HG03460 (cell line): Measurements from ENCODE around the gene KLHL2.
"Not testable (repeated sequence)": the region's sequence is repeated elsewhere in the genome, so short reads cannot be mapped to it uniquely, and the experiment has no call there.

Source experiments
- ATAC-seq: cut with Tn5 transposase; IDR thresholded peaks from one replicate; pipeline ENCODE4 v1.9.1; 2021; ENCODE audit not compliant: unreplicated experiment

Gene KLHL2

DNA sequence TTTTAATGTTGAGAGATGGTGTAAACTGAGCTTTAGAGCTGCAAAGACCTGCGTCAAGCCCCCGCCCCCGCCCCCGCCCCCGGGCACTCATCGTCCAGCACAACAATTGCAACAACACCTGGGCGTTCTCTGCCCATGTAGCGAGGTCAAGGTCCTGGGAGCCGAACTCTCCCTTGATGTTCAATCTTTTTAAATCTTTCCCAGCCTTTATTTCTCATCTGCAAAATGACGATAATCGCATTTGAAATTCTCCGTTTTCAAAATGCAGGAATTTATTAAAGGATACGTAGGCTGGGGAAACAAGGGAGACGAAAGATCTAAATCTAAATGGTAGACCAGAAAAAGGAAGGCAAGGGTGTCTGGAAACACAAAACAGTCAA is 119.5 kb downstream of the KLHL2 start:
- peak; percentile 23 for ATAC-seq

DNA sequence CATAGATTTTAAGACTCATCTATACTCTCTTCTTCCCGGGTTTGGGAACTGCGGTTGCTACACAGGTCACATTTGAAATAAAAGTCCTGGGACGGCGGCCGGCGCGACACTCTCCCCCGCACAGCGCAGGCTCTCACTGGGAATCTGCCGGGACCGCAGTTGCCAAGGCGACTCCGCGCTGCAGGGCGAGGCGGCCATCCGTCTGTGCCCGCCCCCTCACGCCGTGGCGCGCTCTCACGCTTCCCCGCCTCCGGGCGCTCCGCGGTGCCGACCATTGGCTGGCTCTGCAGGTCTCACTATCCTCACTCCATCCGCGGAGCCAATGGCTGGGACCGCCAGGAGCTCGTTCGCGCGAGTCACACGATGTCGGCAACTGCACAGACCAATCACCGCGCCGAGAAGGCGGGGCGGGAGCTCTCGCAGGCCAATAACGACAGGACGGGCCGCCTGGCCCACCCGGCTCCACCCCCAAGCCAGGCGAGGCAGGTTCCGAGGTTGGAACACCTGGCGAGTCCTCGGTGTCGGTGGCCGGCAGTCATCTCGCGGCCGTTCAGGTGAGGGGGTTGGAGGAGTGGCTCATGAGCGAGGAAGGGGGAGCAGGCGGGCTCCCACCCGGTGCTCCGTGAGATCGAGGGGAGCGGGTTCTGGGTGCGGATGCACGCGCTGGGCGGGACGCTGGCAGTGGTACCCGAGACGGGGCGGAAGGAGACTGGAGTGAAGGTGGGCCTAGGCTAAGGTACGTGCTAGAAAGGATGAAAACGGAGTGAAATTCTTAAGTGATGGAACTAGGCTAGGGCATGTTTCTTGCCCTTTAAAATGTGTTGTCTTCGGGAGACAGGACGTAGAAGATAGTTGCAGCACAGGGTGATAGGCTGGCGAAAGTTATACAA is 120.1 kb downstream of the KLHL2 start, which contains the start of gene MSMO1:
TSS of gene MSMO1 (plus strand) at position 459 of the 890 bp plus-strand sequence. CDS start 5,702 bp downstream, outside the sequence.
- peak; percentile 97 for ATAC-seq

DNA sequence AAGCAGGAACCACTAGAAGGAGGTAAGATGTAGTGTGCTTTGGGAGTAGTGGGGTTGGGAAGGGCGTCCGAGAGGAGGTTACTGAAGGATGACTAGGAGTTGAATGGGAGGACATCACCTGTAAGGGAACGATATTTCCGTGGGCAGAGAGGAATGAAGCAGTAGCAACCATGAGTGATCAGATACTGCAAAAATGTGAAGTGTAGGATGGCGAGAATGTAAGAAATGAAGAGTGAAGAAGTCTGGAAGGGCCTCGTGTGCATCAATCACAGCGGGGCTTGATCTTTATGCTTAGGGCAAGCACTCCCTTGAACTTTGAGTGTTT is 120.7 kb downstream of the KLHL2 start:
- ATAC-seq, result no peak

DNA sequence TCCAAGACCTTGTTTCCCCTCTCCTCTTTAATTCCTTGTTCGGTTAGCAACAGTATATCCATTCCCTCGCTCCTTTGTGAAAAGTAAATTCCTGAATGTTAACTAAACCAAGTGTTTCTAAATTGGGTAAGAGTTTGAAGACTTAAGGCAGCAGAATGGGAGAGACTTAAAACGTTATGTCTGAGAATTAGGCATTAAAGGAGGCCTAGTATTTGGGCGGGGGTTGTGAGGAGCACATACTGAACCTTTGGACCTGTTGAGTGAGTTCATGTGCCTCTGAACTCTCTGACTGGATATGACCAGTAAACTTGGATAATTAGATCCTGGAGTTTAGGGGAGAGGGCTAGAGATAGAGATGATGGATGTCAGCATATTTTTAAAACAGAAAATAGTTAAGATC is 121.3 kb downstream of the KLHL2 start:
- no peak for ATAC-seq

DNA sequence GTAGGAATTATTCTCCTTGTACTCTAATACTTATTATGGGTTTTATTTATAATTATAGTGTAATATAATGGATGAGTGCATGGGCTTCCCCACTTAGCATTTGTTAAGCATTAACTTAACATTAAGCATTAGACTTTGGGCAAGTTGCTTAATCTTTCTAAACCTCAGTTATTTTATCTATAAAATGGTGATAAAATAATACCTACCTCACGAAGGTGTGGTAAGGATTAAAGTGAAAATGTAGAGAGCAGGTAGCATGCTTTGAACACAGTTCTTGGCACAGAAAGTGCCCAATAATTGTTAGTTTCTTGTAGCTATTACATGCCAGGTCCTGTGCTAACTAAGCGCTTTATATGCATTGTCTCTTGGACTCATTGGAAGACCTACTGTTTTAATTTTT is 122.7 kb downstream of the KLHL2 start:
- ATAC-seq, result no peak

DNA sequence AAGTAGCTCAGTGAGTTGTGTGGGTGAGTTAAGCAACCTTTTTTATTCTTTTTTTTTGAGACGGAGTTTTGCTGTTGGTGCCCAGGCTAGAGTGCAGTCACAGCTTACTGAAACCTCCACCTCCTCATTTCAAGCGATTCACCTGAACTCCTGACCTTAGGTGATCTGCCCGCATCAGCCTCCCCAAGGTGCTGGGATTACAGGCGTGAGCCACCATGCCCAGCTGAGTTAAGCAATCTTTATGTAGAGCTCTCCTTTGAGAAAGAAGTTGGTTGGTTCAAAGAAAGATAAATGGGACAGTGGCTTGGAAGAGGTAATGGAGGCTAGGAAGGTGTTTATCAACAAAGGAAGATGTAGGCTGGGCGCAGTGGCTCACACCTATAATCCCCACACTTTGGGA is 123.3 kb downstream of the KLHL2 start:
- no peak for ATAC-seq

DNA sequence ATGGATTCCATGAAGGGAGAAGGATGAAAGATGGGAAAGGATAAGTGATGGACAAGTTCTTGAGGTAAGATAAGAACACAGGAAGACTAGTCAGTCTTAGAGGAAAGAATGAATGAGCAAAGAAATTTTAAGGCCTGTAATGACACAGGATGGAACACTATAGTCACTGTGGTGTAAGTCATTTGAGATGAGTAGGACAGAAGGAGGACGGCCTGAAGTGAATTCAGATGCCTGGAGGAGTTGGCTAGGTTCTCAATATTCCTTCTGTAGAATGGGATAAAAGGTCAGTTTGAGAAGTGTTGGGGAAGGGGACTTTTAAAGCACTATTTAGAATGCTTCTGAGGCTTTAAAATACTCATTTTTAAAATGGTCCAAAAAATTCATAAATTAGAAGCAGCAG is 124.0 kb downstream of the KLHL2 start:
- ATAC-seq, result no peak

DNA sequence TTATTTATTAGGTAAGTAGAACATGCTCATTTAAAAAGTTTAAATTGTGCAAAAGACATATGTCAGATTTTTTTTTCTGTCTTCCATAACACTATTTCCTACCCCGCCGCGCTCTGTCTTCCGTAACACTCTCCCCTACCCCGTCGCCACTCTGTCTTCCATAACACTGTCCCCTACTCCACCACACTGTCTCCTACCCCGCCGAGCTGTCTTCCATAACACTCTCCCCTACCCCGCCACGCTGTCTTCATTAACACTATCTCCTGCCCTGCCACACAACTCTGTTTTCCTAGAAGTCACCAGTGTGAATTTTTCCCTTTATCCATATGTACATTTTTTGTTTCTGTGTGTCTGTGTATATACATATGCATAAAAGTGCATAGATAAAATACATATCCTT is 124.5 kb downstream of the KLHL2 start:
- no peak for ATAC-seq

DNA sequence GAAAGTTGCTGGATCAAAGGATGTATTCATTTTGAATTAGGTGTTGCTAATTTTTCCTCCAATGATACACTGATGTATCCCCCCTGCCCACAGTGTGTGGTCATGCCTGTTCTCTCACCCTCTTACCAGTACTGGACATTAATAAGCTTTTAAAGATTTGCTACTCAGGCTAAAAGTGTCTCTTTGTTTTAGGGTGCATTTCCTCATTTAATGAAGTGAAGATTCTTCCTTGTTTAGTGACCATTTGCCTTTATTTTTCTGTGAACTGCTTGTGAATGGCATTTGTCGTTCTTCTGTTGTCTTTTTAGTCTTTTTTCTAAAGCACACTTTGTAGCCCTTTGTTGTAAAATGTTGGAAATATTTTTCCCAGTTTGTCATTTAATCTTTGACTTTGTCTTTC is 125.1 kb downstream of the KLHL2 start:
- no peak for ATAC-seq

DNA sequence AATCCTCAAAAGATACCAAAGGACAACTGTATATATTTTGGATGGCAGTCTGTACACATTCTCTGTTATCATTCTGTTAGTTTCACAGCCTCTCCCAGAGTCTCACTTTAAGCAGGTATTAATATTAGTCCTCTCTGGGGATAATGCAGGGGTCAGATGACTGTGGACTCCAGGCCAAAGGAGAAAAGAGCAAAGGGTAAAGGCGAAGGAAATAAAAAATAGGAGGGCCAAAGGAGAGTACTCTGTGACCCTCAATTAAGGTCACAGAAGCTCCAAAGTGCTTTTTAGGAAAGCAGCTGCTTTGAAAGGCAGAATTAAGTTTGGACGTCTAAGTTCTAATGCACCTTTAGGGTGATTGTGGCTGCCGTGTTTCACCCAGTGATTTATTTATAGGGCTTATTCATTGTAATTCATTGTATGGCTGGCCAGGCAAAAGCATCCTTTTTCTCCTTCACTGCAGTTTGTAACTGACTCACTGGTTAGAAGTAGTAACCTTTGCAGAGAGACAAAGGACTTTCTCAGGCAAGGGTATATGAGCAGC is 127.9 kb downstream of the KLHL2 start:
- ATAC-seq, result no peak

DNA sequence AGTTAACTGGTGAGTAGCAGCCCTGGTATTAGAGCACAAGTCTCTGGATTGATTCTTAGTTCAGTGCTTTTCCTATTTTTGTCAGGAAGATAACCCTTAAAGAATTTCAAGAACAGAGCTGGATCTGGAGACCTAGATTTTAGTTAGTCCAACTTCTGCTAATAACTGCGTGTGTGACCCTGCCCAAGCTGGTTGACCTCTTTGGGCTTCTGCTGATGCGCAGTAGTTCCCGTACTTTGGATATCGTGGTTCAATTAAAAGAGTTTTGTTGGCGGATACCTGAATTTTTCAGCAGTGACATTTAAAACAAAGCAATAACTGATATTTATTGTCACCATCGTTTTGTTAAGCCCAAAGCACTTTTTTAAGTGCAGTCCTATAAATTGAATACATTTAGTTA is 129.4 kb downstream of the KLHL2 start:
- no peak for ATAC-seq

DNA sequence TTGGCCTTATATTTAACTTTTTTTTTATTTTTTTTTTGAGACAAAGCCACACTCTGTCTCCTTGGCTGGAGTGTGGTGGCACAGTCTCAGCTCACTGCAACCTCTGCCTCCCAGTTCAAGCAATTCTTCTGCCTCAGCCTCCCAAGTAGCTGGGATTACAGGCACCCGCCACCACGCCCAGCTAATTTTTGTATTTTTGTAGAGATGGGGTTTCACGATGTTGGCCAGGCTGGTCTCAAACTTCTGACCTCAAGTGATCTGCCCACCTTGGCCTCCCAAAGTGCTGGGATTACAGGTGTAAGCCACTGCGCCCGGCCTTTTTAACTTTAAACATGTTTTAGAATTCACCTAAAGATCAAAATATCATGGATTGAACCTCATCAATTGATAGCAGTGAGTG is 135.0 kb downstream of the KLHL2 start:
- ATAC-seq, result not testable (repeated sequence)

DNA sequence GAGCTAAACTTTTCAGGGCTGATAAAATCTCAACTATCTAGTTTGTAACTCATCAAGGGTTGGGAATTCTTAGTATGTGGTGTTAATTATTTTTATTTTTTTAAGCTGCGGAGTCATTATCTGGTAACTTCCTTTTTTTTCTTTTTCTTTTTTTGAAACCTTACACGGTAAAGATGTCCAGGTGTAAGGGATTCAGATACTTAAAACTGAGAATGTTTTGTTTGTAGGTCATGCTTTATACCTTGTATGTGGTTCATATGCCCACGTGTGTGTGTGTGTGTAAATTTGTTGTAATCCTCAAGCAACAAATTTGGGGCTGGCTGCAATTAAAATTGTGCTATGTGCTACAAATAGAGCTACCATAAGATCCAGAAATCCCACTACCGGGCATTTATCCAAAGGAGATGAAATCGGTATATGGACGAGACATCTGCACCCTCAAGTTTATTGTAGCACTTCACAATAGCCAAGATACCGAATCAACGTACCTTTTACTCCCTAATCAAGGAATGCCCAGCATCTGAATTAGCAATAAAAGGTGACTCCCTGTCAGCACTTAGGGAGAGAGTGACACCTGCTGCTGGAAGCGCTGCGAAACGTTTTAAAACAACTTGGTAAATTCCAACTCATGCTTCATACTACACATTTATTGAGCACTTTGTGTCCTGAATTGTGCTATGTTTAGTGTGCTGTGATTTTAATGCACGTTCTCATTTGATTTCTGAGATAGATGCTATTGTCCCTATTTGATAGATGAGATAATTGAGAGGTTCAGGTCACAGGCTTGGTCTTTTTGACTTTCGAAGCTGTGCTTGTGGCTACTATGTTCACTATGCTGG is 136.2 kb downstream of the KLHL2 start:
- no peak for ATAC-seq

DNA sequence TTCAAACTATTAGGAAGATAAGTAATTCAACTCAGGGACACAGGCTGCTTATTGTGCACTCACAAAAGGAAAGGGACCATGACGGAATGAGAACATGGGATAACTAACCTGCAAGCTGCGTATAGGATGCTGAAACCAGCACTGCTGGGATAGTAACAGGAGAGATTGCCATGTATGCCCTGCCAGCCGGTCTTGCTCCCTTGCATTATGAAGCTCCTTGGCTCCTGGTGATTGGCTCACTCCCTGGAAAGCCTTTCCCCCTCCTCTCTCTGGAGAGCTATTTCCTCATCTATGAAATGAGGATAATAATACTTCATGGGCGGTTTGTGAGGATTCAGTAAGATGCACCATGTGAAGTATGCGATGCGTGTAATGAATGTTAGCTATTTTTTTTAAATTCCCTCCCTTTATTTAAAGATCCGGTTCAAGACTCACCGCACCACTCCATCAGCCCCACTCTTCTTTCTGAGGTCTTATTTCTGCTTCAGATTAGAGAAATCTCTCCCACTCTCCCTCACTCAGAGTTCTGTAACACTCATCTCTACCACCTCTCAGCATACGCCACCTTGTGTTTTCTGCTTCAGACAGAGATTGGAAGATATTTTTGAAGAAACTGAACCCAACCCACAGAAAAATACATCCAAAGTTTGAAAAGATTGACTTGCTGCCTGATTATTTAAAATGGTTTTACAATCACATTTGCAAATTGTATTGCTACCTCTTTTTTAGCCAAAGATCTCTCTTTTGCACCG is 138.5 kb downstream of the KLHL2 start:
- no peak for ATAC-seq

DNA sequence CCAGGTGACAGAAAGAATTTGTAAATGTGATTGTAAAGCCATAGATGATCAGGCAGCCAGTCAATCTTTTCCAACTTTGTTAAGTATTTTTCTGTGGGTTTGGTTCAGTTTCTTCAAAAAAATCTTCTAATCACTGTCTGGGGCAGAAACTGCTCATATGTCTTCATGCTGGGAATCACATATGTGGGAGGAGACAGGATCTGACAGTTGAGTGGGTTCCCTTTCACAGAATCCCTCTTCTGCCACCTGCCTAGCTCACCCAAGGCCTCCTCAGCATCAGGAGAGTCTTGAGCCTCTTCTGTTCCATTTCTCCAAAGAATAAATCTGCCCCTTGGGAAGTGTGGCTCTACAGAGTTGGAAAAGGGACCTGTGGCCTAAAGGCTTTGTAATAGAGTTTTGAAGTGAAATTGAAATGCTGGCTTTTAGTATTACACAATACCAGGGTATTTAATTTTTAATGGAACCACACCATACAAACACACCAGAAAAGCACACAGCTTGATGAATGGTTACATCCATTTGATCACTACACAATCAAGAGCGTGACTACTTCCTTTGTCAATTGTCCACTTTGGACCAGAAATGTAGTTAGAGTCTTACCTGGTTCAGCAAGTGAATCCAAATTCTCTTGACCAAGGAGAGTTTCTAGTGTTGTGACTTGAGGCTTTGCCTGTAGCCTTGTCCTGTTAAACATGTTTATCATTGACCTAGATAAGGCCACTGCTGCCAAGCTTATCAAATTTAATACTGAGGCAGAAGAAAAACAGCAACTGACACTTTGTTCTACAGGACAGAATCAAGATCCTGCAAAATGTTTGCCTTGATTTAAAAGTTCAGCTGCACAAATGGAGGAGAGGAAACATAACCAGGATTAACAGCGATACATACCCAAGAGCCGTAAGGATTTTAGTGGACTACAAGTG is 140.5 kb downstream of the KLHL2 start:
- ATAC-seq, result no peak

DNA sequence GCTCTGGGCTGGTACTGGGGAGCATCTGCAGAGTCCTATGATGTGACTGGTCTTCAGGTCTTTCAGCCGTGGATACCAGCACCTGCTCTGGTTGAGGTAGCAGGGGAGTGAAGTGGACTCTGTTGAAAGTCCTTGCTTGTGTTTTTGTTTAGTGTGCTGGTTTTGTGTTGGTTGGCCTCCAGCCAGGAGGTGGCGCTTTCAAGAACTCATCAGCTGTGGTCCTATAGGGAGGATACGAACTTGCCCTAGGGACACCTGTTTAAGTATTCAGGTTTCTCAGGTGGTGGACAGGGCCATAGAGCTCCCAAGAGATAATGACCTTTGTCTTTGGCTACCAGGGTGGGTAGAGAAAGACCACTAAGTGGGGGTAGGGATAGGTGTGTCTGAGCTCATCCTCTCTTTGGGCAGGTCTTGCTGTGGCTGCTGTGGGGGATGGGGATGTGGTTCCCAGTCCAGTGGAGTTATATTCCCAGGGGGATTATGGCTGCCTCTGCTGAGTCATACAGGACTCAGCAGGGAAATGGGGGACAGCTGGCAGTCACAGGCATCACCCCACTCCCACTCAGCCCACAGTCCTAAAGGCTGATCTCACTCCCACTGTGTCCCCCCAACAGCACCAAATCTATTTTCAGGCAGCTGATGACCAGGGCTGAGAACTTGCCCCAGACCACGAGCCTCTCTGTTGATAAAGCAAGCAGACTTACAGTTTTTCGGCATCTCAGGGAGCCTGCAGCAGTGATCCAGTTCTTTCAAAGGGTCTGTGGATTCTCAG is 144.2 kb downstream of the KLHL2 start:
- no peak for ATAC-seq

DNA sequence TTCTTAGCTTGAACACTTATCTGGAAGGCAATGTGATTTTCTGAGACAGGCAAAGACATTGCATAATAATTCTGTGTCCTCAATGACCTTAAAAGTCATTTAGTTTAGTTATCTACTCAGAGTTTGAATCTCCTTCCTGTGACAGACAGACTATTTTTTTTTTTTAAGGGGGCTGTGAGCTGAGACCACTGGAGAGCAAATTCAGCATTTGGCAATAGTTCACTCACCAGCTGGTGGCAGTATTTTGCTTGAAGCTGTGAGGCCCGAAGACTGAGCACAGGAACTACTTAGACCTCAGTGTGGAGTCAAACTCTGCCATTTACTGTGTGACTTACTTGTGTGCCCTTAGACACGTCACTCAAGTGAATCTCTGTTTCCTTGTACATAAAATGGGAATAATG is 148.5 kb downstream of the KLHL2 start:
- no peak for ATAC-seq

DNA sequence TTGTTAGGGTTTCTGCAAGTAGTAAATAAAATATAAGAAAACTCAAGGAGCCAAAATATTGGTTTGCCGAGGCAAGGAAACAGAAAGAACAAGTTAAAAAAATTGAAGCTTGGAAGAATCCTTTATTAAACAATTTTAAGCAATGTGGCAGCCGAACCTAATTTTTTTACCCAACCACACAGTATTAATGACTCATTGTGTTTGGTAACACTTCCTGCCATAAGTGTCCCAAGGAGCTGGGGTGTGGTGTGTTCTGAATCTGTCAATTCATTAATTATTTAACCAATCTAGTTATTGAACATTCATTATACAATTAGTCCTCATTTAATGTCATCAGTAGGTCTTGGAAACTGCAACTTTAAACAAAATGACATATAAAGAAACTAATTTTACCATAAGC is 152.1 kb downstream of the KLHL2 start:
- ATAC-seq, result no peak

DNA sequence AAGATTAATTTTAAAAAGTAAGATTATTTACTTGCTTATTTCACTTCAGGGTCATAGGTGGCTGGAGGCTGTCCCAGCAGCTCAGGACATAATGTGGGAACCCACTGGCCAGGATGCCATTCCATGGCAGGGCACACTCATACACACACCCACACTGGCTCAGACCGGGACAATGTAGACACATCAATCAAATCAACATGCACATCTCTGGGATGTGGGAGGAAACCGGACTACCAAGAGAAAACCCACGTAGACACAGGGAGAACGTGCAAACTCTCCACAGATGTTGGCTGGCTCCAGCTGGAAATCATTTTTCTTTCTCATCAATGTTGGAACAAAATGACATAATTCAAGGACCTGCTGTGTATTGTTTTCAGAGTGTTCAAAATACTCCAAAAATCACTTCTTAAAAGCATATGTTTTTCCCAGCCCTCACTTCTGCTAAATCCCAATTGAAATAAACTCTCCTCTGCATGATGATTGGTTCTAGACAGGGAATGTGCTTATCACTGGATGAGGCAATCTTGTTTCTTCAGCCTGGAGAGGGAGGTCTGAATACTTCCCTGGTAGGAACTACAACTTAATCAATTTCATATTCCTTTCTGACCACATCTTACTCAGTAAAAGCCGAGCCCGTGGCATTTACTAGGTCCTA is 152.8 kb downstream of the KLHL2 start:
- ATAC-seq, result no peak
